AG09309 (cell line): Measurements from ENCODE around the gene ZNF784.
A peak's percentile ranks its signal among the peaks of the same experiment; 100 is the strongest.

ENCODE experiments used
- DNase-seq: peaks from one replicate; pipeline ENCODE4 v3.0.0-alpha.2; 2010; ENCODE audit warnings: low read depth
- H3K4me3 ChIP-seq: 2 replicates; pipeline ENCODE4 v1.5.1; 2011; ENCODE audit warnings: mild to moderate bottlenecking, low read depth, low read length, moderate library complexity; ENCODE audit not compliant: control insufficient read depth
- CTCF ChIP-seq: IDR thresholded peaks from 2 replicates; pipeline ENCODE4 v1.5.1; 2011; ENCODE audit warnings: mild to moderate bottlenecking, low read depth, low read length, inconsistent platforms; ENCODE audit not compliant: insufficient read depth, control insufficient read depth; ENCODE audit errors: missing control alignments

ZNF784 gene

GRCh38 chr19:55638864-55639359, 14.5 kb upstream of the ZNF784 start:
- H3K4me3 ChIP-seq, result no peak overlapping the region
- TF ChIP-seq CTCF, result peak; percentile 50
- DNase-seq, result no peak

DNA sequence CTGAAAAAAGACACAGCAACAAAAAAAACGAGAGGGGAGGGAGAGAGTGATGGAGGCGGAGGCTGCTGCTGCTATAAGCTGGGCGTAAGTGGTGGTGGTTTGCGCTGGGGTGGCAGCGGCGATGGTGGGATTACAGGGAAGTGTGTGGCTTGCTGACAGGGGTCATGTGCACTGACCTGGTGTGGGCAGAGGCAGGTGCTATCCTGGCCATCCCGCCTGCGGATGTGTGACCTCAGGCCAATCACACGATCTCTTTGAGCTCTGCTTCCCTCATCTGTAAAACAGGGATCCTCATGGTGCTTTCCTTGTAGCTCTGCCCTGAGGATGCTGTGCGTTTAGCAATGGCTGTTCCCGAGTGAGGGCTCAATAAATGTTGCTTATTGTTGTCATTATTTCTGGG, 13.2 kb upstream of the ZNF784 start:
- H3K4me3 ChIP-seq, result no peak overlapping the region
- no peak for DNase-seq
- TF ChIP-seq CTCF, result no peak

- no peak for DNase-seq
- TF ChIP-seq CTCF, result no peak
- no peak overlapping the region; the same call in 1 of the 2 replicates for H3K4me3 ChIP-seq
Measured at GRCh38 chr19:55636723-55637122, 12.4 kb upstream of the ZNF784 start.

- no peak for DNase-seq
- H3K4me3 ChIP-seq, result peak overlapping the region; percentile 99
- TF ChIP-seq CTCF, result no peak
Measured at GRCh38 chr19:55635856-55636440, 11.6 kb upstream of the ZNF784 start.

GRCh38 chr19:55635334-55635717, 11.0 kb upstream of the ZNF784 start:
- peak overlapping the region; percentile 99 for H3K4me3 ChIP-seq
- no peak for TF ChIP-seq CTCF
- DNase-seq, result no peak

- DNase-seq, result no peak
- no peak overlapping the region for H3K4me3 ChIP-seq
- no peak for TF ChIP-seq CTCF
Measured at GRCh38 chr19:55633861-55634260, 9.5 kb upstream of the ZNF784 start.
